ENCODE data around the gene ZNF837. TPM values are rescaled to one million over a fixed set of nuclear protein-coding genes. Genes with fewer than 3 reads are reported as not detected.

Gene ZNF837
- total RNA-seq, 2 experiments from 2014 or later: 2.0 to 2.5 TPM

DNA sequence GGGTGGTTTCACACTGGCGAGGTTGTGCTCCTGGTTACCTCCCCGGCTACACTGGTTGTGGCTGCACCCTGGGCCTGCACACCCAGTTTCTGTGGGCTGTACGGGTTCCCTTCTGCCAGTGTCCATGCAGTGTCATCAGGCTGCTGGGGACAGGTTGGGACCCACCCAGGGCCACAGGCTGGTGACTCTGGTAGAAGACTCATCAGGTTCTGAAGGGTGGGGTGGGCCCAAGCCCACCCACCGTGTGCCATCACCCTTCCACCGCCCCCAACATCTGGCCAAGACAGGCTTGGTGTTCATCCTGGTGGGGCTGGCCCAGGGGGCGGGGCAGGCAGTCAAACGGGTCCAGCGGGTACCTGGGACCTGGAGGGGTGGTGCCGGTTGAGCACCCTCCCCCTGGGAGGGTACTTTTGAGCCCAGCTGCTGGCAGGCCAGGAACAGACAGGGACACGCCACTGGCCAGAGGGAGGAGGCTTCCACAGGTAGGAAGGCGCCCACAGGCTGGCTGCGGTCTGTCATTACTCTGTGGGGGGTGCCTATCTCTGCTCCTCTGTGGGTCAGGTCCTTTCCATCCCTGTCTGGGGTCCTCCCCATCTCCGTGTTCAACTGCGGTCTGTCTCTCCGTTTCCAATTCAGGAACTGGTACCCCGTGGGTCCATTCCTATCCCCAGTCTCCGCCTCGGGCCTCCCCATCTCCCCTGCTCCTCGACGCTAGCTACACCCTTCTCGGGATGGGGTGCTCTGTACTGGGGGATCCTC, 14.6 kb upstream of the ZNF837 start, which contains the start of gene RNF225:
Gene RNF225 (plus strand): TSS at position 437 of the 759 bp plus-strand sequence. CDS start 434 bp downstream, outside the sequence.
- H3K36me3 Mint-ChIP-seq (ENCODE audit: low read depth): peaks cover 46% of the 10 kb centered on the region
- ATAC-seq: peak; percentile 21
- CTCF ChIA-PET: no interaction called here

DNA sequence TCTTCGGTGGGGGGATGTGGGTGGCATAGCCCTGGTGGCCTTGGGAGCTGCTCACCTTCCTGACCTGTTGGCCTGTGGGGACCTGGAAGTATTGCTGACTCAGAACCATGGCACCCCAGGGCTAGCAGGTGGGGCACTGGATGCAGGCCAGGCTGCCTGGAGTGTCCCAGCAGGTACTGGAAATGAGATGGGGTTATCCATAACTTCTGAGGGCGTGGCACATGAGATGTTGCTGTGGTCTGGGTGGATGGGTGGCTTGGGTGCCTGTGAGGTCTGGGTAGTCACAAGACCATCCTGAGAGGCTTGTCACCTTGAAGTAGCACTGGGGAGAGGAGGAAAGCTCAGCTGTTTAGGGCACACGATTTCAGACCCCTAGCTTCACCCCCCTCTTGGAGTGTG, 14.0 kb upstream of the ZNF837 start:
- peaks cover 21% of the 10 kb centered on the region for H3K4me1 Mint-ChIP-seq
- H3K4me3 Mint-ChIP-seq: no peak overlapping the region
- ATAC-seq: peak; percentile 23
- ChIA-PET CTCF (no interaction called here), POLR2A (no interaction called here)
- intact Hi-C loops (cut with DNase I, micrococcal nuclease): no loop called here
- peaks cover 49% of the 10 kb centered on the region for H3K36me3 Mint-ChIP-seq (ENCODE audit: low read depth)
- H3K27ac Mint-ChIP-seq: no peak overlapping the region
- H3K27me3 Mint-ChIP-seq: peaks cover 2% of the 10 kb centered on the region
- H3K9me3 Mint-ChIP-seq (ENCODE audit: low read depth): no peaks in the 10 kb centered on the region
- DNase-seq: no peak

More for the DNA sequence above, 14.6 kb upstream of the ZNF837 start, which contains the start of gene RNF225:
- peak; percentile 31 for DNase-seq
- Mint-ChIP-seq H3K4me3 (no peak within 1 kb of the TSS), H3K27me3 (peaks cover 2% of the 10 kb centered on the region), H3K27ac (no peak within 1 kb of the TSS), H3K9me3 (ENCODE audit: low read depth) (no peaks in the 10 kb centered on the region), H3K4me1 (peaks cover 21% of the 10 kb centered on the region)
- intact Hi-C loops (cut with DNase I, micrococcal nuclease): no loop called here
- POLR2A ChIA-PET: no interaction called here

DNA sequence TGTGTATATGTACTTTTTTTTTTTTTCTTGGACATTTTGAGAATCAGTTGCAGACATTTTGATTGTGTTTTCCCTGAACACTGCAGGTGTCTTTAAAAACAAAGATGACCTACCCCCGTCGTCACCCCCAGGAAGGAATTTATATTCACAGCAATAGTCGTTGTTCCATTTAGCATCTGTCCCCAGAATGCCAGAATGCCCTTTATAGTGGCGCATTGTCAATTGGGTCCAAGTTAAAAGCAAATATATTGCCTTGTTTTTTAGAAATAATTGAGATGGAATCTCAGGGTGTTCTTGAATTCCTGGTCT, 12.8 kb upstream of the ZNF837 start:
- Mint-ChIP-seq H3K36me3 (ENCODE audit: low read depth) (peaks cover 56% of the 10 kb centered on the region), H3K27me3 (peaks cover 2% of the 10 kb centered on the region), H3K4me3 (no peak overlapping the region), H3K9me3 (ENCODE audit: low read depth) (no peaks in the 10 kb centered on the region), H3K27ac (no peak overlapping the region), H3K4me1 (peaks cover 28% of the 10 kb centered on the region)
- DNase-seq (no peak), ATAC-seq (no peak)
- ChIA-PET POLR2A (no interaction called here), CTCF (no interaction called here)
- intact Hi-C loops (cut with DNase I, micrococcal nuclease): no loop called here

DNA sequence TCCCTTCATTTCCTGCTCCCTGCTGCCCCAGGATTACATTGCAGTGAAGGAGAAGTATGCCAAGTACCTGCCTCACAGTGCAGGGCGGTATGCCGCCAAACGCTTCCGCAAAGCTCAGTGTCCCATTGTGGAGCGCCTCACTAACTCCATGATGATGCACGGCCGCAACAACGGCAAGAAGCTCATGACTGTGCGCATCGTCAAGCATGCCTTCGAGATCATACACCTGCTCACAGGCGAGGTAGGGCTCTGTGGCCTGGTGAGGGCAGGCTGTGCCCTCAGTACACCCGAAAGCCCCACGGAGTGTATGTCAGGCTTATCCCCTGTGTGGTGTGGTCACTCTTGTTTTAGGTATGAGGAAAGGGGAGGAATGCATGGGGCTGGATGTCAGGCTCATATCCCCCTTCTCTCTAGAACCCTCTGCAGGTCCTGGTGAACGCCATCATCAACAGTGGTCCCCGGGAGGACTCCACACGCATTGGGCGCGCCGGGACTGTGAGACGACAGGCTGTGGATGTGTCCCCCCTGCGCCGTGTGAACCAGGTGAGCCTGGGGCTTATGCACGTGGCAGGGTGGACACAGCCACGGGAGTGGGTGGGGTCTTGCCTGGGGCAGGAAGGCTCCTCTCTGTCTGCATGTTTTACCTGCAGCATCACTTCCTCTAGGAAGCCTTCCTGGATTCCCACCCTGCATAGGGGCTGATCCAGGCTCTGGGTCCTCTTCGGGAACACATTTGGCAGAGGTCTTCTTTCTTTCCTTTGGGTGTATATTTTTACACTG, 12.3 kb upstream of the ZNF837 start:
- Mint-ChIP-seq H3K27me3 (peaks cover 2% of the 10 kb centered on the region), H3K4me1 (peaks cover 33% of the 10 kb centered on the region), H3K4me3 (no peak overlapping the region), H3K36me3 (ENCODE audit: low read depth) (peaks cover 61% of the 10 kb centered on the region), H3K9me3 (ENCODE audit: low read depth) (no peaks in the 10 kb centered on the region), H3K27ac (no peak overlapping the region)
- ChIA-PET CTCF (no interaction called here), POLR2A (no interaction called here)
- no peak for DNase-seq
- intact Hi-C loops (cut with DNase I, micrococcal nuclease): no loop called here
- ATAC-seq: no peak

DNA sequence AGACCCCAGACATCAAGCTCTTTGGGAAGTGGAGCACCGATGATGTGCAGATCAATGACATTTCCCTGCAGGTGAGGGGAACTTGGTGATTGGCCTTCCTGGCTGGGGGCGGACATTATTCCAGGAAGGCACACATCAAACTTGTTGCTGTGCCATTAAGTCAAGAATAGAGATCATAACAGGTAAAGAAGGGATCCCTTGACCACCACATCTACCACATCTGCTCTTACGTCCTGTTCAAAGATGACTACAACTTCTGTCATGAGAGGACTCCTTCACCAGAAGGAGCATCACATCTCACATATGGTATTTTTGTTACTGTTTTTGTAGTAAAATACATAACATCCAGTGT, 7.3 kb upstream of the ZNF837 start:
- CTCF ChIA-PET: interaction anchor here (0.7 kb wide), 1 partner anchor 71 kb away, joined by 3 read pairs; no protein-coding TSS in a partner anchor
- ATAC-seq: no peak
- Mint-ChIP-seq H3K27ac (peak overlapping the region; percentile 97), H3K27me3 (no peaks in the 10 kb centered on the region), H3K4me3 (peak overlapping the region; percentile 96), H3K9me3 (ENCODE audit: low read depth) (no peaks in the 10 kb centered on the region), H3K4me1 (peaks cover 34% of the 10 kb centered on the region), H3K36me3 (ENCODE audit: low read depth) (peaks cover 50% of the 10 kb centered on the region)
- DNase-seq: no peak
- POLR2A ChIA-PET: interaction anchor here (0.6 kb wide), 1 partner anchor 118 kb away, joined by 3 read pairs; no protein-coding TSS in a partner anchor
- intact Hi-C loops (cut with DNase I, micrococcal nuclease): loop anchor here in 1 of 2 experiments (5.0 kb wide), 2 partner anchors 81 to 89 kb away; partner anchors contain the start of genes ERVK3-1 and ZNF446

DNA sequence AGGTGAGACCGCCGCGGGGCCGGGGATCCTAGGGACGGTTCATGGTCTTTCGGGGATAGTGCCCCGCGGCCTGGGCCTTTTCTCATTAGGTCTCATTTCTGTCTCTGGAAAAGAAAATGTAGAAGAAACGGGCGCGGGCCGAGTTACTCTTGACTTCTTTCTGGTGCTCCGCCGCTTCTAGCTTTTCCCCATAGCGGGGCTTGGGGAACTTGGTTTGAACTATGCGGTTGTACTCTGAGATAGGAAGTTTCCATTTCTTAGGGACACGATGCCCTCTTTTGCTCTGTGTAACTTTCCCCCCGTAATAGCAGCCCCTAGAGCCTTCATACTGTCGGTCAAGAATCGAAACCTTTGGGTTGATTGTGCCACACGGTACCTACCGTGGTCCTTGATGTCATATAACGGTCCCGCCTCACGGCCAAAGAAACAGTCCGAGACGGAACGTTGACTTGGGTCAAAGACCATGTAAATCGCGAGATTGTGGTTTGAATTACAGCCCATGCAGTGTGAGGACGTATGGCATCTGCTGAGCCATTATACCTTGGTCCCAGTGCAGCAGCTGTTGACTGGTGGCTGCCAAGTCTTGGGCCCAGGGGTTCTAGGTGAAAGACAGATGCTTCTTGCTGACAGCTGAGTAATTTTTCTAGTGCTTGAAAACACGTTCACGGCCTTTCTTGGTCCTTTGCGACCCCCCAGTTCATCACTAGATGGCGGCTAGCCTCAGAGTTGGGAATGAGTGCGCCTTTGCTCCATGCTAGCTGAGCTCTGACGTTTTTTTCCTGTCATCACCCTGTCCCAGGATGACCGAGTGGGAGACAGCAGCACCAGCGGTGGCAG, 6.7 kb upstream of the ZNF837 start:
- Mint-ChIP-seq H3K27me3 (no peaks in the 10 kb centered on the region), H3K4me3 (peak overlapping the region; percentile 96), H3K27ac (peak overlapping the region; percentile 97), H3K36me3 (ENCODE audit: low read depth) (peaks cover 44% of the 10 kb centered on the region), H3K4me1 (peaks cover 32% of the 10 kb centered on the region), H3K9me3 (ENCODE audit: low read depth) (no peaks in the 10 kb centered on the region)
- intact Hi-C loops (cut with DNase I, micrococcal nuclease): loop anchor here (1.0 to 5.0 kb wide), 18 partner anchors 13 to 385 kb away; partner anchors contain the start of genes ERVK3-1 (in 2 of the 2), ZNF446 (in 2 of the 2), ZNF584 (in 2 of the 2) and MZF1 (in 1 of the 2)
- POLR2A ChIA-PET: interaction anchor here (0.6 kb wide), 1 partner anchor 118 kb away, joined by 3 read pairs; no protein-coding TSS in a partner anchor
- CTCF ChIA-PET: interaction anchor here (0.6 to 0.7 kb wide), 2 partner anchors 71 to 139 kb away, joined by 3 read pairs; no protein-coding TSS in a partner anchor
- ATAC-seq (no peak), DNase-seq (no peak)

DNA sequence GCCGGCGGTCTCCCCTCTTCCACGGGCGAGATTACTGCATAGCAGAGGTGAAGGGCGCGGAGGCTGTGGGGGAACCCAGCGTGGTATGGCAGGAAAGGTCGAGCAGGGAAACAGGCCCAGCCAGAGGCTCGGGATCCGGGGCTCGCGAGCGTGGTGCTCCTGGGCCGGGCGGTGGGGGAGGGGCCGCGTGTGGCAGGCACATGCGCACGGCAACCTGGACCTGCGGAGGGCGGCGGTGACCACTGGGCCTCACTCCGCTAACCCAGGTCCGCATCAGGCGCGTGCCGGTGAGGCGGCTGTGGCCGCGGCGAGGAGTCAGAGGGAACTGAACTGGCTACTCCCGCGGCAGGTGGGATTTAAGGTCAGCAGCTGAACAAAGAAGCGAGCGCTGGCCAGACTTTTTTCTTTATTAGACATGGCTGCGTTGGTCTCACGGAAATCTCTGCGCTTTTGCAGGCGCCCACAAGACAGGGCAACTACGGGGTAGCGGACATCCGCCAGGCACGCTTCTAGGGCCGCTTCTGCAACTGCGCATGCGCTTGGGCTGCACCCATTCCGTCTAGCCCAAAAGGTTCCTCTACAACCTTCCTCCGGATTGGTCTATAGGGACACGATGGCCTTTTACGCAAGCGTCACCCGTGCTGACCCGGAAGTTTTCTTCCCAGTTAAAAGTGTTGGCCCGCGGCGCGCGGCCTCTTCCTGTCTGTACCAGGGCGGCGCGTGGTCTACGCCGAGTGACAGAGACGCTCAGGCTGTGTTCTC, 5.9 kb upstream of the ZNF837 start, which contains the start of gene RPS5:
Gene RPS5 (plus strand): TSS at position 694 of the 762 bp plus-strand sequence. CDS start 869 bp downstream, outside the sequence.
- DNase-seq: peak; percentile 97
- intact Hi-C loops (cut with DNase I, micrococcal nuclease): loop anchor here (1.0 to 5.0 kb wide), 18 partner anchors 14 to 384 kb away; partner anchors contain the start of genes ERVK3-1 (in 2 of the 2), ZNF446 (in 2 of the 2), ZNF584 (in 2 of the 2) and MZF1 (in 1 of the 2)
- Mint-ChIP-seq H3K27ac (peak within 1 kb of the TSS; percentile 97), H3K4me1 (peaks cover 33% of the 10 kb centered on the region), H3K27me3 (no peaks in the 10 kb centered on the region), H3K4me3 (peak within 1 kb of the TSS; percentile 96), H3K36me3 (ENCODE audit: low read depth) (peaks cover 40% of the 10 kb centered on the region), H3K9me3 (ENCODE audit: low read depth) (no peaks in the 10 kb centered on the region)
- CTCF ChIA-PET: no interaction called here
- POLR2A ChIA-PET: interaction anchor here (1.0 kb wide), 1 partner anchor 25 kb away, joined by 3 read pairs; the partner anchor contains the start of gene ZNF497
- peak; percentile 96 for ATAC-seq

DNA sequence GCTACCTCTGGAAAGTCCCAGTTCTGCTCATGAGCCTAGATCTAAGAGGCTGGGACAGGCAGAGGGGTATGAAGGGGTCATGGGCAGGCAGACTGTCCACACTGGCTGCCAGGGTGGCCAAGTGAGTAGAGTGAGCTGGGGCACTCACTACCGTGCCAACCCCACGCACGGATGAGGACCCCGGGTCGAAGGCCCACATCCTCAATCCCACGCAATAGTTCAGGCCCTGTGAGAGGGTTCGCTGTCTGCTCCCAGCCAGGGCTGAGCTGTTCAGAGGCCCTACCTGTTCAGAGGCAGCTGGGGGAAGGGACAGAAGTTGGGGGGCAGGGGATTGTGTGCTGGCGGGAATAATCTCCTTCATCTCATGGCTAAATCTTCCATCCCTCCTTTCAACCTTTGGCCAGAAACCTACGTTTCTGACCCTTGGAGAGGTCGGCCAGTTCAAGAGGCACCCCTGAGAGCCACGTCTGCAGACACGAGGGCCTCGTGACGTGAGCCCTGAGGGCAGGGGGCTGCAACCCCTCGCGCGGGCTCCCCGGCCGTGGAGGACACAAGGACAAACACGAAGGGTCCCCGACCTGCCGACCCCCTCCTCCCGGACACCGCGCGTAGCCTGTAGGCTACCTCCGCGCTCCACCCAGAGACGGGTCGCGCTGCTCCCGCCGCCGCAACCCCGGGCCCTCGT, 5.2 kb upstream of the ZNF837 start:
- peak; percentile 4 for ATAC-seq
- POLR2A ChIA-PET: interaction anchor here (1.0 kb wide), 1 partner anchor 24 kb away, joined by 3 read pairs; the partner anchor contains the start of gene ZNF497

DNA sequence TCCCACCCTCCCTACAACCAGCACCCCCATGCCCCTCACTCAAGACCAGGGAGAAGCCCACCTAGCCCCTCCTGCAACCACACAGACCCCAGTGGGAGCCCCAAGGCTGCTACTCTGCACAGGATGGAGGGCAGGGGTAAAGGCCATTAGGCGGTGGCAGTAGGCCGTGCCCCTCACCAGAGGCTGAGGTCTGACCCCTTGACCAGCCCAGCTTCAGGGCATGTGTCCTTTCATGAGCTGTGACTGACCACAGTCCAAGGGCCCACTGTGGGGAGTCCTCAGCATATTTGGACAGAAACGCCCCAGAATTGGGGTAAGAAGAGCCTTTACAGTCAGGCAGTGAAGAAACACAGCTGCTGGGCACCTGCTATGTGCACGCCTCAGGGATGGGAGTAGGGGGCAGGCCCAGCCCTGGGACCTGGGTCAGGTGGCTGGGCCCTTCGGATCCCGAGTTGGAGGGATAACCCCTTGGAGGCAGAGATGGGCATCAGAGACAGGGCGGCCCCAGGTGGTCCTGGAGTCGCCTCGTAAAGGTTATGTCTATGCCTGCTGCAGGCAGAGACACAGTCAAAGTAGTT, 4.6 kb upstream of the ZNF837 start:
- H3K27me3 Mint-ChIP-seq: no peaks in the 10 kb centered on the region
- no peaks in the 10 kb centered on the region for H3K9me3 Mint-ChIP-seq (ENCODE audit: low read depth)
- ChIA-PET CTCF (interaction anchor here (0.8 kb wide), 1 partner anchor 22 kb away, joined by 3 read pairs; no protein-coding TSS in a partner anchor), POLR2A (interaction anchor here (1.0 kb wide), 1 partner anchor 23 kb away, joined by 3 read pairs; the partner anchor contains the start of gene ZNF497)
- DNase-seq (no peak), ATAC-seq (no peak)
- peak overlapping the region; percentile 96 for H3K4me3 Mint-ChIP-seq
- peaks cover 27% of the 10 kb centered on the region for H3K4me1 Mint-ChIP-seq
- peaks cover 28% of the 10 kb centered on the region for H3K36me3 Mint-ChIP-seq (ENCODE audit: low read depth)
- intact Hi-C loops (cut with DNase I, micrococcal nuclease): loop anchor here in 1 of 2 experiments (5.0 kb wide), 2 partner anchors 78 to 92 kb away; partner anchors contain the start of genes ERVK3-1 and ZNF446
- peak overlapping the region; percentile 97 for H3K27ac Mint-ChIP-seq

More for the DNA sequence above, 5.2 kb upstream of the ZNF837 start:
- Mint-ChIP-seq H3K9me3 (ENCODE audit: low read depth) (no peaks in the 10 kb centered on the region), H3K27me3 (no peaks in the 10 kb centered on the region), H3K4me1 (peaks cover 32% of the 10 kb centered on the region), H3K36me3 (ENCODE audit: low read depth) (peaks cover 34% of the 10 kb centered on the region), H3K4me3 (peak overlapping the region; percentile 96), H3K27ac (peak overlapping the region; percentile 97)
- DNase-seq: peak; percentile 56
- CTCF ChIA-PET: no interaction called here
- intact Hi-C loops (cut with DNase I, micrococcal nuclease): loop anchor here in 1 of 2 experiments (2.0 to 5.0 kb wide), 4 partner anchors 15 to 91 kb away; partner anchors contain the start of genes ERVK3-1, ZNF446 and ZNF584

Measured in activated CD4-positive, alpha-beta T cell treated with anti-CD3 and anti-CD28 coated beads for 36 hours (primary cell).